GM19438 (cell line): Measurements from ENCODE around the gene CKAP5.

Source experiments
- ATAC-seq: cut with Tn5 transposase; IDR thresholded peaks from one replicate; pipeline ENCODE4 v1.9.1; 2021; ENCODE audit warnings: low read depth; ENCODE audit not compliant: unreplicated experiment

Gene CKAP5

DNA sequence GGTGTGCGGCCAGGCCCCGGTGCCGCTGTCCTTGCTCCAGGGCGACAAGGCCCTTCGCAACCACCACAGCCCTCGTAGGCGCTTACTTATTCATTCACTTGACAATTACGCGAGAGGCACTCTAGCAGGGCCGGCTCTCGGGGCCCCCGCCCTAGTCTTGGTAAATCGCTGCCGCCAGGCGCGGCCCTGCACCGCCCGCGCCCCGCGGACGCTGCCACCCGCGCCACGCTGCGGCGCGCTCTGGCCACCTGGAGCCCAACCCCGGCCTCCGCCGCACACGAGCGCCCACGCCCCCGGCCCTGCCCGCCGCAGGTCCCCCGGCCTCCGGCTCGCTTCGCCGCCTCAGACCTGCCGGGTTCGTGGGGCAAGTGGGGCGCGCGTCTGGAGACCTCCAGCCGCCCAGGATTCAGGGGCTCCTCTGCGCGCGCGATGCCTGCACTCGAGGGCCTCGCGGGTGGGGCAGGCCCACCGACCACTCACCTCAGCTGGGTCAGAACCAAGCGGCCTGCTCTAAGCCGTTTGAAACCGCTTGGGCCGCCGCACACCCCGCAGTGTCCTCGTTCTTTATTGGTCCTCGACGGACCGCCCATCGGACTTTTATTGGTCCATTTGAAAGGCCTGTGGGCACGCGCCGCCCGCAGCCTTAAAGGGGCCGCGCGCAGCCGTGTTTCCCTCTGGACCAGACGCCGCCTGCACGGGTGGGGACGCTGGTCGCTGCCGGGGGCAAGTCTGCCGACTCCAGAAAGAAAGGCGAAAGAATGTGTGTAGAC is at the start of gene CKAP5:
CKAP5 (minus strand) TSS at position 541 of the 770 bp plus-strand sequence. CDS start 25,049 bp downstream, outside the sequence.
- peak; percentile 95 for ATAC-seq

DNA sequence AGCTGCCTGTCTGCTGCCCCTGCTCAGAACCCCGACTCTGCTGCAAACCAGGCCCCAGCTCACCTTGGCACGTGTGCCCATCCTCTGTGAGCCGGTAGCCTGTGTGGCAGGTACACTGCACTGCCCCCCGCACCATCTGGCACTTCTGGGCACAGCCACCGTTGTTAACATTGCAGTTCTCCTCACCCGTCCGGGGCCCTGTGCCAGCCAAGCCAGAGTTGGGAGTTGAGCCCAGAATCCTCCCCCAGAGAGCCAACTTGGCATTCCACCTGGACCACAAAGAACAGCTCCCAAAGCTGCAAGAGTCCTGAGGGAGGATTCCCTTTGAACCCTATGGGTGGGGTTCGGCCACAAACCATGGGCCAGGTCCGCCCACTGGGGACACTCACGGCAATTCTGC is 49.7 kb upstream of the CKAP5 start:
- no peak for ATAC-seq

DNA sequence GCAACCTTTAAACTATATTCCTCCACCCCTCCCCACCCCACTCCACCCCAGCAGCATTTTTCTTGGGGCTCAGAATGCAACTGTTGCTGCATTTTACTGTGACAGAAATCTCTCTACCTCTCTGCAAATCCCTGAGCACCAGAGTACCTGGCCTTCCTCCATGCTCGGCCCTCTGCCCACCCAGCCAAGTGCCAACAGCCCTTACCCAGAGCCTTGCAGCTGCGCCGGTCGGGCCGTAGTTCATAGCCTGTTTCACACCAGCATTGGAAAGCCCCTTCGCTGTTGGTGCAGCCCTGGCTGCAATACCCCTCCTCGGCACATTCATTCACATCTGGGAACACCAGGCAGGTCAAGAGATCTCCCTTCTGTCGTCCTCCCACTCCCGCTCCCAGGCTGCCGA is 48.9 kb upstream of the CKAP5 start:
- no peak for ATAC-seq

DNA sequence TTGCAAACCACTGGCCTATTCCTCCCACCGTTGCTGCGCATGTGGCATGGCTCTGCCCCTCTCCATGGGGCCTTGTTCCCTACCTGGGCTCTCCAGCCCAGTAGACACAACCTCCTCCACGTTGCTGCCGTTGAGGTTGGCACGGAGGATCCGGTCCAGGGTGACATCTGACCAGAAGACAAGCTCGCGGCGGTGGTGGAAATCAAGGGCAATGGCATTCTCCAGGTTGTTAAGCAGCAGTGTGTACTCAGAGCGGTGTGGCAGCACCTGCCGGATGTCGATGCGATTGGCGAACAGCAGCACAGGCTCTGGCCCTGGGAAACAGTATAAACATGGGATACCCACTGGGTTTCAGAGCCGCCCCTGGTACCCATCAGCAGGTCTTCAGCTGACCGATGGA is 48.4 kb upstream of the CKAP5 start:
- no peak for ATAC-seq

DNA sequence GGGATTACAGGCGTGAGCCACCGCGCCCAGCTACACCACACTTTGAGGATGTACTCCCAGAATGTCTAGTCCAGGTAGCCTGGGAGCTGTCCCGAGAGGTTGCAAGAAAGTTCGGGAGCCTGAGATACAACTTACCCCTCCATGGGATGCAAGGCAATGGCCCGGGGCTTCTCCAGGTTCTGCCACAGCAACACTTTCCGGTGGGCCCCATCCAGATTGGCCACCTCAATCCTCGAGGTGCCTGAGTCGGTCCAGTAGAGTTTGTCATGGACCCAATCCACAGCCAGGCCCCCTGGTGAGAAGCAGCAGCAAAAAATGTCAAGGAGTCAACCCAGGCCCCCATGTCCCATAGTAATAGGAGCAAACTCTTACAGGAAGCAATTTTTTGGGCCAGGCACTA is 46.8 kb upstream of the CKAP5 start:
- ATAC-seq = no peak

DNA sequence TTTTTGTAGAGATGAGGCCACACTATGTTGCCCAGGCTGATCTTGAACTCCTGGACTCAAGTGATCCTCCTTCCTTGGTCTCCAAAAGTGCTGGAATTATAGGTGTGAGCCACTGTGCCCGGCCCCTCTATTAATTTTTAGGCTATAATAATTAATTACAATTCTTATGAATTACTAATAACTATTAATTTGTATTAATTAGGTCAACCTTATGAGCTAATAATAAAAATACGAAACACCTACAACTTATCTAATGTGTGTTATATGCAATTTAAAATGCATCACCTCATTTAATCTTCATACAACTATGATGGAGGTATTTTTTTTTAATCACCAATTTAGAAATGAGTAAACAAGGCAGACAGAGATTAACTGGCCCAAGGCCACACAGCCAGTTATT is 46.0 kb upstream of the CKAP5 start:
- ATAC-seq = no peak

DNA sequence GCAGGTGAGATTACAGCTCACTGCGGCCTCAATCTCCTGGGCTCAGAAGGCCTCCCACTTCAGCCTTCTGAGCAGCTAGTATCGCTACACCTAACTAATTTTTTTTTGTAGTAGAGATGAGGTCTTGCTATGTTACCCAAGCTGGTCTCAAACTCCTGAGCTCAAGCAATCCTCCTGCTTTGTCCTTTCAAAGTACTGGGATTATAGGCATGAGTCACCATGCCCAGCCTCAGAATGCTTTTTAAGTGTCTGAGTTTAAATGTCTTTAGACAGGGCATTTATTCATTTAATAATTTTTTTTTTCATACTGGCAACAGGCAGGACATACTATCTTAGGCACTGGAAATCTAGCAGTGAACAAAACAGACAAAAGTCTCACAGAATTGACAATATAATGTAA is 44.6 kb upstream of the CKAP5 start:
- ATAC-seq = no peak

DNA sequence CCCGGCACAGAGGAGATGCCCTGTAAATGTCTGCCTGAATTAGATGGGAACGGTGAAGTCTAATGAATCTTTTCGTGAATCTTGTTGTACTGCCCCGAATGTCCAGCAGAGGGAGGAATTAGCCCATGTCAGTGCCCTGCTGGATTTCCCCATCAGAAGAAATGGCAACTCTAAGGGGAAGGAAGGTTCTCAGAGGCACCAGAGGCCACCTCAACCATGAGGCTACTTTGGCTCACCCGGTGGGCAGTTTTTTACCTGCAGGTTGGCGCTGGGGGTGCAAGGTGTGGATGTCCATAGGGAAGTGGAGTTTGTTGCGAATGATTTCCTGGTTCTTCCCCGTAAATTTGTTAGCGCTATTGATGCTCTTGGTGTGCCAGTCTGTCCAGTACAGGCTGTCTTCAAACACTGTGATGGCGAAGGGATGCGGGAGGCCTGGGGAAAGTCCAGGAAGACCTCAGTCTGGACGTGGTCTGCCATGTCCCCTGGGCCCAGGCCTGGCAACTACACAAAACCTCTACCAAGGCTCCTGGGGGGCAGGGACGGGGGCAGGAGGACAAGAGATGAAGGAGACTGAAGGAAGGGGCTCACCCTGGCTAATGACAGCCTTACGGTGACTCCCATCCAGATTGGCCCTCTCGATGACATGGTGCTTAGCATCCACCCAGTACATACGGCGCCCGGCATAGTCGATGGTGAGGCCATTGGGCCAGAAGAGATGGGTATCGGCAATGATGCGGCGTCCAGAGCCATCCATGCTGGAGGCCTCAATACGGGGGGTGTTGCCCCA is 43.8 kb upstream of the CKAP5 start:
- ATAC-seq = no peak

DNA sequence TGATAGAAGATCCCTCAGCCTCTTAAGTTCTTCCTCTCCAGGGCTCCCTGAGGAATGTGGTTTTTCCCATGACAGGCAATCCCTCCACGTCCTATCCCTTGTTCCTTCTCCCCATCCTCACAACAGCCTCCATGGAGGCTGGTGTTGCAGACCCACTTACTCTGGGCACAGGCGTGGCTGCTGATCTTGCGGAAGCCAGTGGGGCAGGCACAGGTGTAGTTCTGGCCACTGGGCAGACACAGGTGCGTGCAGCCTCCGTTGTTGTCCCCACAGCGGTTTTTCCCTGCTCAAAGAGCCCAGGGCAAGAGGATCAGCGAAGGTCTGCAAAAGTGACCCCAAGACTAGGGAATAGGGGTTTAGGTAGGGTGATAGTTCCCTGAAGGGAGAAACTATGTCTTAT is 43.2 kb upstream of the CKAP5 start:
- no peak for ATAC-seq

DNA sequence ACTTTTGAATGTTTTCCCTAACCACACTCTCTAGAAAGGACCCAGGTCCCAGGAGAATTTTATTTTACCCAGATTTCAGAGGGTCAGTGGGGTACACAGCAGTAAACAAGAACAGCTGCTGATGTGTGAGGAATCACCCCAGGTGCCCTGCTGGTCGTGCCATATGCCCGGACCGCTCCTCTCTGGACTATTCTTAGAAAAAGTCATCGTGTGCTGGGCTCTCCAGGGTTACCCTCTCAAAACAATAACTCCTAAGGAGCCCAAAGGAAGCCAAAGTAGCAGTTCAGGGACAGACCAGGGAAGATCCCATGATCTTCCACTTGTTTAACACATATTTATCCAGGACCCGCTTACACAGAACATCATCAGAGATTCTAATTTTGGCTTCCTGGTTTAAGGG is 42.6 kb upstream of the CKAP5 start:
- ATAC-seq = no peak

DNA sequence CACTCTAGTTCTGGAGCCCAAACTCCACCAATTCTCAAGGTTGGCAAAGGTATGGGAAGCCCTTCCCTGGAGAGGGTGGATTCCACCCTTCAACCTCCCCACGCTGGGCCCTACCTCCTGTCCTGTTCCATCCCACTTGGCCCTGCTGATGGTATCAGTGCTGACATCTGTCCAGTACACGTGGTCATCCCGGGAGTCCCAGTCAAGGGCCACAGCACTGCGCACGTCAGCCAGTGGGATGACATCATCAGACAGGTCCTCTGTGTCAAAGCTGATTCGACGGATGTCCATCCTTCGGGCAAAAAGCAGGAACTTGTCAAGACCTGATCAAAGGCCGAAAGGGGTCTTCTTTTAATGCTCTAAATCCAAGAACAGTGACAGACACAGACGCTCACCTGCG is 40.1 kb upstream of the CKAP5 start:
- ATAC-seq = no peak

DNA sequence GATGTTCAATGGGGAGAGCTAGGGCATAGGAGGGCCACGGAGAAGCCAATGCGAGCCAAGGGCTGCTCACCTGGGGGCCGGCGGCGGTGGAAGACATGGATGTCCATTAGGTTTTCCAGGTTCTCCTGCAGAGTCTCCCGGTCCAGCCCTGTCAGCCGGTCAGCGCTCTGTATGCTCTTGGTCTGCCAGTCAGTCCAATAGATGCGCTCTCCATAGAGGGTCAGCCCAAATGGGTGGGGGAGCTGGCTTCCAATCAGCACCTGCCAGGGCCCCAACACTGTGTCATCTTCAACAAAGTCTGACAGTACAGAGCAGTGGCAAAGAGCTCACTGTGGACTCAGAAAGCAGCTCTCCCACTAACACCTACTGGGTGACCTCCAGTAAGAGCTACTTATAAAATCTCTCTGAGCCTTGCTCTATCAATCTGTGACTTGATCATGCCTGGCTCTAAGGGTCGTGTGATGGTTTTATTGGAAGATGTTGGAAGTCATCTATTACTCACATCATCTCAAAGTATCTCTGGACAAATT is 33.0 kb upstream of the CKAP5 start:
- ATAC-seq = no peak

DNA sequence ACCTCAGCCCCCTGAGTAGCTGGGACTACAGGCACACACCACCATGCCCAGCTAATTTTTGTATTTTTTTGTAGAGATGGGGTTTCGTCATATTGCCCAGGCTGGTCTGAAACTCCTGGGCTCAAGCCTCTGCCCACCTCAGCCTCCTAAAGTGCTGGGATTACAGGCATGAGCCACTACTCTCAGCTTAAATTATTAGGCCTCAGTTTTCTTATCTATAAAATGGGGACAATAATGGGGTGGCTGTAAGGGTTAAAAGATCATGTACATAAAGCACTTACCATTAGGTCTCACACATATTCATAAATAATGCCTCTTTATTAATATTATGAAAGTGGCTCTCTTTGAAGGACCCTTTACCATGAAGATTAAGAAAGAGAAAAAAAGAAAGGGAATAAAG is 31.5 kb upstream of the CKAP5 start:
- ATAC-seq = no peak

DNA sequence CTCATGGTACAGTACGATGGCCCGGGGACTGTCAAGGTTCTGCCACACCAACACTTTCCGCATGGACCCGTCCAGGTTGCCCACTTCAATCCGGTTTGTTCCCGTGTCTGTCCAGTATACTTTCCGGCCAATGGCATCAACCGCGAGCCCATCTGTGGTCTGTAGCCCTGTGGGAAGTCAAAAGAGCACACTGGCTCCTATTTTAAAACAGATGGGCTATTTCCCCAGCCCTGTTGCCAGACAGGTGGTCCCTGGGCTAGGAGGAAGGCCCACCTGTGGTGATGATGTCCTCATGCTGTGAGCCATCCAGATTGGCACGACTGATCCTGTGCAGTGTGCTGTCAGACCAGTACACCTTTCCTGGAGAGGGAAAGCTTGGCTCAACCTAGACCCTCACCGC is 30.4 kb upstream of the CKAP5 start:
- ATAC-seq = no peak

DNA sequence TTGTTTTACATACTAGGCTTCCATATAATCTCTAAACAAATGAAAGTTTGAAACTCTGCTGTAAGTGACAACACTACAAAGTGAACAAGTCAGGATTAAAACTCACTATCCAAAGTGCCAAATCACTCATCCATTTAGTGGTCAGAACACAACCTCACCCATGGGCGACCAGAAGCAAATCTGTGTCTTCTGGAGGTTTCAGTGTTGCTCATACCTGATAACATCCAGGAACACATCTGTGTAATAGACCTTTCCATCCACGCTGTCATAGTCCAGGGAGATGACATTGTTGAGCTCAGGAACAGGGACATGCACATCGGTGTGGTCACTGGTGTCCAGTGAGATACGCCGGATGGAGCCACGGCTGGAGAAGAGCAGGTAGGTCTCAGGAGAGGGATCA is 28.5 kb upstream of the CKAP5 start:
- no peak for ATAC-seq

DNA sequence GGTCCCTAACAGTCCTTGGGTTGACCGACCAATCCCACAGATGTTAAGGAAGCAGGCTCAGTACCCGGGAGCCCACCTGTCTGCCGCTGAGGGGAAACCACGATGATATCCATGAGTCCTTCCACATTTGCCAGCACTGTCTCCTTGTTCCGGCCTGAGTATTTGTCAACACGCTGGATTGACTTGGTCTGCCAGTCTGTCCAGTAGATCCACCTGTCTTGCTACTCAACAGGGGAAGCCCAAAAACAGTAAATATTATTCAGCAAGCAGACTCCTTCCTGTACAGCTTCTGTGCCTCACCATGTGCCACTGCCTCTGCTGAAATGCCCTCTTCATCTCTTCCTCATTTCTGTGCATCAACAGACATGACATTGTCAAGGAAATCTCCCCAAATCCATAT is 22.8 kb upstream of the CKAP5 start:
- ATAC-seq = no peak

DNA sequence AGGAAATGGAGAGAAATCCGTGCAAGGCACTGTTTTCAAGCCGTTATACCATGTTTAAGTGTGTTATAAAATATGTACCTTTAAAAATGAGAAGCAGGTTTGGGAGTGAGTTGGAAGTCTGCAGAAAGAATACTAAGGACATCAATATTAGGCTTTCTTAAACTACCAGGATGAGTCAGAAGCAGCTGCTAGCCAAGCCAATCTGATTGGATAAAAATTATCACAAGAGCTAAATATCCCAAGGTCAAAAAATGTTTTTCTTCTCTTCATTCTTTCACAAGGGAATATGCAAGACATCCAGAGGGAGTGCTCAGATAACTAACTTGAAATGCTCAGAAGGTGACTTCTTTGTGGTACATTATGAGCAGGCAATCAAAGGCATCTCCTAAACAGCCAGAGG is 19.3 kb upstream of the CKAP5 start:
- no peak for ATAC-seq

DNA sequence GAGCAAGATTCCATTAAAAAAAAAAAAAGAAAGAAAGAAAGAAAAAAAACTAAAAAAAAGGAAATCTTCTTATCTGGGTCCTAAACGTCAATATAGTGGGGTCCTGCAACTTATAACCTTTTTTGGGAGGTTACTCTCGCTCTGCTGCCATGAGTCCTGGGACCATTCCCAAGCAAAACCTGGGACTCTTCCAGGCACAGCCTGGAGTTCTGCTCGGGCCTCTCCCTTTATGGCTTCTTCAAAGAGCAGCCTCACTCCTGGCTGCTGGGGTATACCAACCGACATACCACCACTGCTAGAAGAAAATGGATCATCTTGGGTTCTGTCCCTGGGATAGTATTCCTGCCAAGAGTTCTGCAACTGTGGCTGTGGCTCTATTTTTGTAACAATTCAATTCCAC is 14.1 kb upstream of the CKAP5 start:
- ATAC-seq = no peak

DNA sequence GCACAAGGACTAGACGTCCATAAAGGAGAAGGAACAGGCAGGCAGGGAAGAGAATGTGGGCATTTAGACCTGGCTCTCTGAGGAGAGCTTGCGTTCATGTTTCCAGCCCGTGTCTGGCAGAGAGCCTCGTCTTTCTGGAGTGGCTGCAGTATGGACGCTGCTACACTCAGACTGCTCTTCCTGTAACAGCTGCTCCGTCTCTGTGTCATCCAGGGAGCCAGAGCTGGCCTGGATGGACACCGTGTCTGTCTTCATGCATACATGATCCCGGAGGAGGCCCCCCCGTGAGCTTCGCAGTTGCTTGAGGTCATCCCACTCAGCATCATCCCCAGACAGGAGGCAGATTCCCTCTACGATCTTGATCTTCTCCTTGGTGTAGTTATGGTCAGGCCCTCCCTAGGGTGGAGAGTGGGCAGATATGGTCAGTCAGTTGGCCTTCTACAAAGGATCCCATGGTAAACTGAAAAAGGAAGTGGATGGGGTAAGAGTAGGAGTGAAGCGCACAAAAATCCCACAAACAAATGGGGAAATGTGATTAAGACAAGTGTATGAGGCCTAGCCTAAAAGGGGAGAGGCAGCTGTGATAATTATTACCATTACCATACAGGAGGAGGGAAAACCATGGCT is 13.0 kb upstream of the CKAP5 start:
- no peak for ATAC-seq

DNA sequence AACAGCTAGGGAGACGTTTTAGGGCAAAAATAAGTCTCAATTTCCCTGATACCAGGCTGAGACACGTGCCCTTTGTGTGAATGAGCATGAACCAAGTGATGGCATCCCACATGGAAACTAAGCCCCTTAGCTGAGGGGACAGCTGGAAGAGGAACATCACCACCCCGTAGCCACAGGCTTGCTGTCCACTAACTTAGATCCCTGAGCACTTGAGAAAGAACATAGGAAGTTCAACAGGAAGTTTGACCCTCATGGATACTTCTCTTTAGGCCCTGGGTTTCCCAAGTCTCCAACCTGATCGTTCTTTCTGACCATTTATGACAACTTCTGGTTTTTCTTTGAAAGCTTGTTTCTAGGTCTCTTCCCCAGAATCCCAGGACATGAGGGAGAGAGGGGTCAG is 11.6 kb upstream of the CKAP5 start:
- no peak for ATAC-seq

DNA sequence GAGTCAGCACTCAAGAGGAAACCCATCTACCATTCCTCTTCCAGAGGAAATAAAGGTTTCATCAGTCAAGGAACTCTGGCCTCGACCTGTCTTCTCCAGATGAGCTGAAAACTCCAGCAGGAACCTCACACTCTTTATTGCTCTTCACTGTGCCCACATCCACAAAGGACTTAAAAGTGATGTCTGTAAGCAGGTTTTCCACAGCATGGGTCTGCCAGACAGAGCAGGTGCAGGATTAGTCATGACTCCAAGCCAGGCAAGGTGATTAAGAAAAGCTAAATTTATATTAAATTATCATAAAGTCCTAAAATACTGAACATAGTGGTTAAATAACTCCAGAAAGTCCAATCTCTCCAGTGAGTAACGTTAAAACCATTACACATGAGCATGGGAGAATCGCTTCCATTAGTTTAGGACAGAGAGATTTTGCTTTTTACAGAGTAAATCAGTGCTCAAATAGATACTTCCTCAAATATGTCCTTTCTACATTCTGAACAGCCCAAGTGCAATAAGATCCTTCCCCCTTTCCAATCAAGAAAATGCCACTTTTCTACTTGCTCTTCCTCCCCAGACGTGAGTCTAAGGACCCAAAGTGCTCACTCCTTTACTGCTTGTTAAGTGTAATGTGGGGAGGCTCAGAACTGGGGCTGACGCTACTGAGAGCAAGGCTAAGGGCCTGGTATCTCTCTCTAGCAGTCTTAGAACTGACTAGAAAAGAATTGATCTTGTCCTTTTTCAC is 10.7 kb upstream of the CKAP5 start:
- no peak for ATAC-seq
